GM12878 (cell line): ENCODE data around the gene CPEB1. TPM values are rescaled to one million over a fixed set of nuclear protein-coding genes. Genes with fewer than 3 reads are reported as not detected.

Experiments used
- FOS ChIP-seq: IDR thresholded peaks from 3 replicates; pipeline ENCODE4 v1.6.1; 2011; ENCODE audit warnings: borderline replicate concordance; ENCODE audit not compliant: insufficient read length; ENCODE audit errors: extremely low read depth
- HDGF ChIP-seq: fragments of 450-650 bp; IDR thresholded peaks from 2 replicates; pipeline ENCODE4 v1.6.1; 2016; ENCODE audit warnings: antibody characterized with exemption
- NRF1 ChIP-seq: conservative IDR thresholded peaks from 2 replicates; pipeline ENCODE4 v1.6.1; 2011; ENCODE audit warnings: mild to moderate bottlenecking, low read depth, low read length, improper control_type of control experiment
- PAX5 ChIP-seq: IDR thresholded peaks from 2 replicates; pipeline ENCODE4 v1.6.1; 2011; ENCODE audit warnings: low read depth, low read length, borderline replicate concordance
- SREBF1 ChIP-seq: IDR thresholded peaks from 2 replicates; pipeline ENCODE4 v1.6.1; 2012; ENCODE audit warnings: mild to moderate bottlenecking, low read length
- WRNIP1 ChIP-seq: IDR thresholded peaks from 2 replicates; pipeline ENCODE4 v1.6.1; 2011; ENCODE audit warnings: low read depth, low read length, improper control_type of control experiment, borderline replicate concordance
- polyA plus RNA-seq, 11 experiments: library from polyadenylated mRNA; depleted of rRNA in 4 of 11; unstranded in 6 of 11; stranded (reverse) in 5 of 11; fragments of >200 nt; fragmentation: Nextera tagmentation in 4 of 11; fragmentation: Illumina TruSeq in 1 of 11; extraction: Ambion mirVana in 4 of 11; extraction: Trizol in 1 of 11; gene quantifications; 1 replicate in 1 of 11; 2 replicates in 10 of 11; pipeline versions ENCODE4 v1.2.1 to v1.2.3, GENCODE V29; 2011 to 2016; ENCODE audit warnings: inconsistent platforms in 2 of 11, missing spikeins in 2 of 11, low read depth in 1 of 11
- total RNA-seq, 4 experiments: library from RNA; depleted of rRNA in 3 of 4; stranded (reverse); fragments of >200 nt in 3 of 4; fragmentation: Illumina TruSeq in 1 of 4; extraction: Trizol in 1 of 4; gene quantifications; 2 replicates each; pipeline versions ENCODE4 v1.2.1 to v1.2.3, GENCODE V29; 2013 to 2021
- TF ChIP-seq, protein P1 (sequence below): IDR thresholded peaks from 2 replicates; pipeline ENCODE4 v1.6.1; 2012; ENCODE audit warnings: improper control_type of control experiment, low read depth, low read length; ENCODE audit not compliant: insufficient replicate concordance
- TF ChIP-seq, protein P2 (sequence below): fragments of 450-650 bp; IDR thresholded peaks from 2 replicates; pipeline ENCODE4 v1.6.1; 2017; ENCODE audit warnings: antibody characterized with exemption, mild to moderate bottlenecking, moderate library complexity

The CPEB1 gene
- total and polyA plus RNA-seq, 10 of the 15 experiments (the other 5 are each of a cell fraction or from before 2014, with no cell fraction given) = 0.05 to 1.1 (median 0.46) TPM

DNA sequence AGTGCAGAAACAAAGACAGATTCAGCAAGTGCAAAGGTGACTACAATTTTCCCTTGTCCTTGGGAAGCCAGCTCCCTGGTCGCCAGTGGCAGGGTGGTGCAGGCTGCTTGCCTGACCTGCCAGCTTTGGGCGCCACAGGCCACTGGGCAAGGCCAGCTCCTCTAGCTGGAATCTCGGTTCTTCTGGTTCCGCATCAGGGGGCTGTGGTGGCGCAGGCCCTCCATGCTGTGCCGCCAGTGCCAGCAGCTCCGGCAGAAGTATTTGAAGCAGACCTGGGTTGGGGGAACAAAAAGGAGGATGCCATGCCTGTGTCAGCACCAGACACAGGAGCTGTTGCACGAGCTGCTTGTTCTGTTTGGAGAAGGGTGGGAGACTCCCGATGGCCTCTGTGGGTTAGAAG lies 102.7 kb downstream of the CPEB1 start (continued):
- TF ChIP-seq, protein P1, sequence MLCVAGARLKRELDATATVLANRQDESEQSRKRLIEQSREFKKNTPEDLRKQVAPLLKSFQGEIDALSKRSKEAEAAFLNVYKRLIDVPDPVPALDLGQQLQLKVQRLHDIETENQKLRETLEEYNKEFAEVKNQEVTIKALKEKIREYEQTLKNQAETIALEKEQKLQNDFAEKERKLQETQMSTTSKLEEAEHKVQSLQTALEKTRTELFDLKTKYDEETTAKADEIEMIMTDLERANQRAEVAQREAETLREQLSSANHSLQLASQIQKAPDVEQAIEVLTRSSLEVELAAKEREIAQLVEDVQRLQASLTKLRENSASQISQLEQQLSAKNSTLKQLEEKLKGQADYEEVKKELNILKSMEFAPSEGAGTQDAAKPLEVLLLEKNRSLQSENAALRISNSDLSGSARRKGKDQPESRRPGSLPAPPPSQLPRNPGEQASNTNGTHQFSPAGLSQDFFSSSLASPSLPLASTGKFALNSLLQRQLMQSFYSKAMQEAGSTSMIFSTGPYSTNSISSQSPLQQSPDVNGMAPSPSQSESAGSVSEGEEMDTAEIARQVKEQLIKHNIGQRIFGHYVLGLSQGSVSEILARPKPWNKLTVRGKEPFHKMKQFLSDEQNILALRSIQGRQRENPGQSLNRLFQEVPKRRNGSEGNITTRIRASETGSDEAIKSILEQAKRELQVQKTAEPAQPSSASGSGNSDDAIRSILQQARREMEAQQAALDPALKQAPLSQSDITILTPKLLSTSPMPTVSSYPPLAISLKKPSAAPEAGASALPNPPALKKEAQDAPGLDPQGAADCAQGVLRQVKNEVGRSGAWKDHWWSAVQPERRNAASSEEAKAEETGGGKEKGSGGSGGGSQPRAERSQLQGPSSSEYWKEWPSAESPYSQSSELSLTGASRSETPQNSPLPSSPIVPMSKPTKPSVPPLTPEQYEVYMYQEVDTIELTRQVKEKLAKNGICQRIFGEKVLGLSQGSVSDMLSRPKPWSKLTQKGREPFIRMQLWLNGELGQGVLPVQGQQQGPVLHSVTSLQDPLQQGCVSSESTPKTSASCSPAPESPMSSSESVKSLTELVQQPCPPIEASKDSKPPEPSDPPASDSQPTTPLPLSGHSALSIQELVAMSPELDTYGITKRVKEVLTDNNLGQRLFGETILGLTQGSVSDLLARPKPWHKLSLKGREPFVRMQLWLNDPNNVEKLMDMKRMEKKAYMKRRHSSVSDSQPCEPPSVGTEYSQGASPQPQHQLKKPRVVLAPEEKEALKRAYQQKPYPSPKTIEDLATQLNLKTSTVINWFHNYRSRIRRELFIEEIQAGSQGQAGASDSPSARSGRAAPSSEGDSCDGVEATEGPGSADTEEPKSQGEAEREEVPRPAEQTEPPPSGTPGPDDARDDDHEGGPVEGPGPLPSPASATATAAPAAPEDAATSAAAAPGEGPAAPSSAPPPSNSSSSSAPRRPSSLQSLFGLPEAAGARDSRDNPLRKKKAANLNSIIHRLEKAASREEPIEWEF = no peak
- TF ChIP-seq WRNIP1 (no peak), NRF1 (no peak), SREBF1 (no peak), PAX5 (no peak), FOS (no peak), HDGF (no peak)
- TF ChIP-seq, protein P2, sequence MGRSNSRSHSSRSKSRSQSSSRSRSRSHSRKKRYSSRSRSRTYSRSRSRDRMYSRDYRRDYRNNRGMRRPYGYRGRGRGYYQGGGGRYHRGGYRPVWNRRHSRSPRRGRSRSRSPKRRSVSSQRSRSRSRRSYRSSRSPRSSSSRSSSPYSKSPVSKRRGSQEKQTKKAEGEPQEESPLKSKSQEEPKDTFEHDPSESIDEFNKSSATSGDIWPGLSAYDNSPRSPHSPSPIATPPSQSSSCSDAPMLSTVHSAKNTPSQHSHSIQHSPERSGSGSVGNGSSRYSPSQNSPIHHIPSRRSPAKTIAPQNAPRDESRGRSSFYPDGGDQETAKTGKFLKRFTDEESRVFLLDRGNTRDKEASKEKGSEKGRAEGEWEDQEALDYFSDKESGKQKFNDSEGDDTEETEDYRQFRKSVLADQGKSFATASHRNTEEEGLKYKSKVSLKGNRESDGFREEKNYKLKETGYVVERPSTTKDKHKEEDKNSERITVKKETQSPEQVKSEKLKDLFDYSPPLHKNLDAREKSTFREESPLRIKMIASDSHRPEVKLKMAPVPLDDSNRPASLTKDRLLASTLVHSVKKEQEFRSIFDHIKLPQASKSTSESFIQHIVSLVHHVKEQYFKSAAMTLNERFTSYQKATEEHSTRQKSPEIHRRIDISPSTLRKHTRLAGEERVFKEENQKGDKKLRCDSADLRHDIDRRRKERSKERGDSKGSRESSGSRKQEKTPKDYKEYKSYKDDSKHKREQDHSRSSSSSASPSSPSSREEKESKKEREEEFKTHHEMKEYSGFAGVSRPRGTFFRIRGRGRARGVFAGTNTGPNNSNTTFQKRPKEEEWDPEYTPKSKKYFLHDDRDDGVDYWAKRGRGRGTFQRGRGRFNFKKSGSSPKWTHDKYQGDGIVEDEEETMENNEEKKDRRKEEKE = no peak
